Uterus (tissue), 2 donors: ENCODE data around the gene ACR.

Experiments
- CTCF ChIP-seq, 4 experiments: fragments of 200-600 bp in 2 of 4; fragments of 450-650 bp in 2 of 4; sonication (generic) in 2 of 4; IDR thresholded peaks; one replicate each; pipeline ENCODE4 v1.5.1; 2016 to 2019; ENCODE audit warnings: antibody characterized with exemption in 4 of 4, mild to moderate bottlenecking in 2 of 4, moderate library complexity in 1 of 4
- POLR2A ChIP-seq, 2 donors: fragments of 450-650 bp; IDR thresholded peaks; one replicate each; pipeline ENCODE4 v1.6.1; 2016; ENCODE audit warnings: antibody characterized with exemption in 2 of 2, mild to moderate bottlenecking in 1 of 2, moderate library complexity in 1 of 2

GRCh38 chr22:50708474-50708873, 29.5 kb upstream of the ACR start:
- TF ChIP-seq CTCF (IDR thresholded peaks at IDR 0.05) (no peak), POLR2A (IDR thresholded peaks at IDR 0.05) (no peak)
